ENCODE data around the gene RALY.
A peak's percentile ranks its signal among the peaks of the same experiment; 100 is the strongest.

RALY gene

DNA sequence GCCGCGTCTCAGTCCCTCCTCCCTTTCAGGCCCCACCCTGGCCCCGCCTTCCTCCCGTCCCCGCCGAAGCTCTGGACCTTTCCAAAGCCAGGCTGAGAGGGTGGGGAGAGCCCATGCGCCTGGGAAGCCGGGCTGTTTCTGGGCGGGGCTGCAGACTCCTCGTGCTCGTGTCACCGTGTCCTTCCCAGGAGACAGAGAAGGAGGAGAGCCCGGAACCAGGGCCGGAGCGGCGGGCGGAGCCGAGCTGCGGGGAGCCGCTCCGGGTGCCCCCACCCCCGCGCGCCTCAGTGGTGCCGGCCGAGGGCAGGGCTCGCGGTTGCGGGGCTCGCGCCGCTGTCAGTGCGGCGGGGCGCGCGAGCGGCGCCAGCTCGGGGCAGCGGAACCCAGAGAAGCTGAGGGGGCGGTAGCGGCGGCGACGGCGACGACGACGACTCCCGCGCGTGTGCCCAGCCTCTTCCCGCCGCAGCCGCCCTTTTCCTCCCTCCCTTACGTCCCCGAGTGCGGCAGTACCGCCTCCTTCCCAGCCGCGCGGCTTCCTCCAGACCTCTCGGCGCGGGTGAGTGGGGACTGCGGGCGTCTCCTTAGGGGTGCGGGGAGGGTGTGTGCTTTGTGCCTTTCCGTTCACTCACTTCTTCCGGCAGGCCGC lies at the start of gene RALY:
RALY (plus strand) TSS at position 336 of the 646 bp plus-strand sequence. CDS start 78,164 bp downstream, outside the sequence.
- peak; percentile 92 for DNase-seq

GRCh38 chr20:33944914-33945313 lies 48.8 kb upstream of the RALY start:
- DNase-seq, result no peak

GRCh38 chr20:33945391-33946081 lies 48.2 kb upstream of the RALY start:
- no peak for DNase-seq

DNA sequence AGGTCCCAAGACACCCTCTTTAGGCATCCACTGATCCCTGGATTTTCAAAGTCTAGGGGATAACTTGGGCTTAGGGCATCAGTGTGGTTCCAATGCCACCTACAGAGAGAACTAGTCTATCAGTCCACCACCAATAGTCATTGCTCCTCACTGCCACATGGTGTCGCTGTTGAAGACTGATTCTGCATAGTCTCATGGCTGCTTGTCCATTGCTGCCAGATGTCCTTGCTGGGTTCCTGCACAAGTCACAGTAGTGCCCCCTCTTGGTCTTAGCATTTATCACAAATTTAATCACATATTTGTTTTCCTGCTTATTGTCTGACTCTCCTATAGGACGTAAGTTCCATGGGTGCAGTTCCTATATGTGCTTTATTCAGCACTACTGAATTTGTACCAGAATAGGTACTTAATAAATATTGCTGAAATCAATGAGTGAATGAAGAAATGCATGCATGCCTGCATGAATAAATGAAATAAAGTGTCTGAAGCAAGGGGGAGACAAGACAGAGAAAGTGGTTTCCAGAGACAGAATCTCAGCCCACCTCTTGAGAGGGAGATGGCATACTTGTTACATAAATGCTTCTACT lies 45.9 kb upstream of the RALY start:
- DNase-seq, result no peak

DNA sequence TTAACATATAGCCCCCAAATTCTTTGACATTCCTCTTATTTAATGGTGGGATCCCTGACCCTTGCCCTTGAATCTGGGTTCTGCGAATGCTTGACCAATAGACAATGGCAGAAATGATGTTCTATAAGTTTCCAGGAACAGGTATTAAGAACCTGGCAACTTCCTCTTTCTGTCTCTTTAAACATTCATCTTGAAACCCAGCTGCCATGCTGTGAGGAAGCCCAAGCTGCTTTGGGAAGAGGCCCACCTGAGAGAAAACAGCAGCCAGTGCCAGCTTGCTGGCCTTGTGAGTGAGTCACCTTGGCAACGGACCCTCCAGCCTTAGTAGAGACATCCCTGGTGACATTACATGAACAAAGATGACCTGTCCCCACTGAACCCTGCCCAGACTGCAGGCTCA lies 45.2 kb upstream of the RALY start:
- DNase-seq, result no peak

DNA sequence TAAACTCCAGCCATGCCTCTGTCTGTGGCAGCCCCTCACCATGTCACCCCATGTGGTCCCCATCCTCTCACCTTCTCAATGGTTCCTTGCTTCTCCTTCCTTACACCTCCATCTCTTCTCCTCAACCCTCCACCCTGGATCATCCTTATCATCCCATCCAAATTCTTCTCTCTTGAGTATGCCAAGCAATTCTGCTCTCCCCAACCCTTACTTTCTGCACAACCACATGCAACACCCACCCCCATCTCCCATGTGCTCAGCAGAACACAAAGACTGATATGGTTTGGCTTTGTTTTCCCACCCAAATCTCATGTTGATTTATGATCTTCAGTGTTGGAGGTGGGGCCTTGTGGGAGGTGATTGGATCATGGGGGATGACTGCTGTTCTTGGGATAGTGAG lies 42.5 kb upstream of the RALY start:
- DNase-seq, result no peak

DNA sequence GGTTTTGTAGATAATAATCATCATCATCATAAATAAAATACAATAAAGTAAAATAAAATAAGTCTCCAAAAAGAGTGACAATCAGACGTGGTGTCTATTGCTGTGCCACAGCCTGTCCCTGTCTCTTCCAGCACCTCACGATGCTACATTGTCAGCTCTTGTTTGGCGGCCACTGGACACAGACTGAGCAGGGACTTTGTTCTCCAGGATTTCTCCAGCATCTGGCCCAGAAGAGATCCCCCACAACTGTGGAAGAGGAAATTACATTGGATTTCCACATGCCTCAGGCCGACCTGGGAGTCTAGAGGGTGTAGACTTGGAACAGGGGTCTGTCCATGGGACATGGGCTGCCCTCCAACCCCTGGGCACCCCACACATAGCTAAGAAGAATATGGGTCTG lies 39.2 kb upstream of the RALY start:
- DNase-seq, result no peak

DNA sequence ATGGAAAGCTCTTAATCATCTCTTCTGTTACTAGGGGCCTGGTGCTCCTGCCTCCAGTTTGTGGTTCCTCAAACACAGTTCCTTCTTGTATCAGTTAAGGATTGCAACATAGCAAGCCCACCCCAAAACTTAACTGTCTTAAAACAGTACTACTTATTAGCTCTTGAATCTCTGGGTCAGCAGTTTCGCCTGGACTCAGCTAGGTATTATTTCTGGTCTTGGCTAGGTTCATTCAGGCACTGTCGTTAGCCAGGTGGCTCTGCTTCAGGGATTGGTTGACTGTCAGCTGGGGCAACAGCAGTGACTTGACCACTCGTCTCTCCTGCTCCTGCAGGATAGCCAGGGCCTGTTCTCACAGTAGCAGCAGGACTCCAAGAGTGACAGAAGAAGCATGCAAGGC lies 30.0 kb upstream of the RALY start:
- no peak for DNase-seq

- DNase-seq, result no peak
Observed at GRCh38 chr20:33964441-33964840, 29.3 kb upstream of the RALY start.

DNA sequence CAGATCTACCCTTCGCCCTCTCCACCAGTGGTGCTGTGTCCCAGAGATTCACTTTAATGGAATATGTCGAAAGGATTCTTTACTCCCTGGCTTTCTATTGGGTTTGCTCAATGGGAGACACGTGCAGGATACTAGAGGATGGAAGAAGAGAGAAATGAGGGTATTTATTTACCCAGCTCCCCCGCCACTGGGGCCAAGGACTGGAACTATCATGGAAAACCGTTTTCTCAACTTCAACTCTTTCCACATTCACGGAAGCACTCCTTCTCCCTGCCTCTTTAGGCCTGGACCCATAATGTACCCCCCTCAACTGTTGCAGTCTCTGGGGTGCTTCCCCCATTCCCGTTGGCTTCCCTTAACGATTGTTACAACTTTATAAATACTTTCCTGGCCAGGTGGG lies 26.6 kb upstream of the RALY start:
- DNase-seq, result no peak

- DNase-seq, result no peak
Observed at GRCh38 chr20:33969563-33969962, 24.1 kb upstream of the RALY start.

DNA sequence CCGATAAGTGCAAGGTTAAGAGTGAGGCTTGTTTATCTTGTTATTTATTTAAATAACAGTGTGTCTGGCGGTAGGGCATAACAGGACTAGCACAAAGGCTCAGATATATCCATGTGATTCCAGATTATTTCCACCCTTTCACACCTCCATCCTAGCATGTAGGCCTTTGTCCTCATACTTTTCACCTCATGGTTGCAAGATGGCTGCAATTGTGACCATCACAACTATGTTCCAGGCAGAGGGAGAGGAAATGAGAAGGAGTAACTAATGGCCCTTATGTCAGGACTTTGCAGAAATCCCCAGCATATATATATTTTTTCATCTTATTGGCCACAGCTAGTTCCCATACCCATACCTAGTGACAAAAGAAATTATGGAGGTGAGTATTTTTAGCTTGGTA lies 23.5 kb upstream of the RALY start:
- DNase-seq, result no peak

- DNase-seq, result no peak
Observed at GRCh38 chr20:33971147-33971975, 22.4 kb upstream of the RALY start.

DNA sequence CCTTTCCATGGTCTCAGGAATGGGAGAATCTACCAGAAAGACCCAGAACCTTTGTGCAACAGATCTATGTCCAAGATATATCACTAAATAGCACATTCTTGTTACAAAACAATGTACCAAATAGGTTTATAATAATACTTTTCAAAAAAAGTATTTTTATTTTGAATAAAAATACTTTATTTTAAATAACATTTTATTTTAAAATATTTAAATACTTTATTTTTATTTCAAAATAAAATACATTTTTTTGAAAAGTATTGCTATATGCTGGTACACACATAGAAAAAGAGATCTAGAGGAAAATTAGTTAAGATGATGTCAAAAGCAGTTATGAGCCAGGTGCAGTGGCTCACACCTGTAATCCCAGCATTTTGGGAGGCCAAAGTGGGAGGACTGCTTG lies 16.8 kb upstream of the RALY start:
- DNase-seq, result no peak

- no peak for DNase-seq
Observed at GRCh38 chr20:33977535-33977934, 16.2 kb upstream of the RALY start.

GRCh38 chr20:33979094-33979493 lies 14.6 kb upstream of the RALY start:
- DNase-seq, result no peak

DNA sequence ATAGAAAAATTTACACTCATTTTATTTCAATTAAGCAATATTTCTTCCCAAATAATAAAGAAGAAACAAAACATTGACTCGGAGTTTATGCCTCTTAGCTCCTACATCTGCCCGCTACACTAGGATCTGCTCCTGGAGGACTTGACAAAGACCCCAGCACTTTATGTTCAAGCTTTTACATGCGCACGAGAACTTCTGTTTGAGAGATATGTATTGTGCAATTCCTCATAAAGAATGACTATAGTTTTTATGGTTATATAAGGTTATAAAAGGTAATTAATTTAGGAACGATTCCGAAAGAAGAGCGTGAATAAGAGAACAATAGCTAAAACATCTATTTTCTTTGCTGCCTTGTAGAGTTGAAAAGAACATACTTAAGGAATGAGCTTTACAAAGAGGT lies 12.4 kb upstream of the RALY start:
- no peak for DNase-seq

DNA sequence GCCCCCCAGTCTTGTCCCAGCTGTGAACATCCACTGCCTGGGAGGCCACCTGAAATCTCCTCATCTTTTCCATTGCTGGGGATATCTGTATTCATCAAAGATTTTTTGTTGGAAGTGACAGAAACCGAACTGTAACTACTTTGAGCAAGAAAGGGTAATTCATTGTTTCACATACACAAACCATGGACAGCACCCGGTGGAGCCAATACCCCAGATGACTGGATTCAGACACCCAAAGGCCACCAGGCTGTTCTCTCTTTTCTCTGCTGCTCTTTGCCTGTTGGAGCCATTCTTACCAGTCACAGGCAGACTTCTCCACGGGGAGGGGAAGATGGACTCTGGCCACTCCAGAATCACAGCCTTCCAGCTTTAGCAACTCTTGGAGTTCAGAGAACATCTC lies 11.7 kb upstream of the RALY start:
- DNase-seq, result no peak

DNA sequence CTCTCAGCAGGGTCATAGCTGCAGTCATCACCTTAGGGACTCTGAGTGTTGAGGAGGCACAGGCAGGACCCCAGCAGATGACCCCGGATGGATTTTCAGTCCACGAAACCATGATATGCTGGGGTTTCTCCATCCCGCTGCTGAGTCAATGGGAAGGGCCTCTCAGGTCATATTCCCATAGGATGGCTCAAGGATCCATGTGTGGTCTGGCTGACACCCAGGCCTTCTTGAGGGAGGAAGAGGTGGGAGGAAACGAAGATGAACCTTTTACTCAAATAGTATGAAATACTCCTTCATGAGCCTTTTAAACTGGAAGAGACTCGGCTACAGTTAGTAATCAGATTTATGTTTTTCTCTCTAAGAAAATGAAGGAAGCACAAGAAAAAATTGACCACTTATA lies 10.3 kb upstream of the RALY start:
- DNase-seq, result no peak

- no peak for DNase-seq
Observed at GRCh38 chr20:33984182-33984719, 9.5 kb upstream of the RALY start.

GRCh38 chr20:33985280-33985679 lies 8.4 kb upstream of the RALY start:
- DNase-seq, result no peak

GRCh38 chr20:33985830-33986229 lies 7.9 kb upstream of the RALY start:
- DNase-seq, result no peak

- no peak for DNase-seq
Observed at GRCh38 chr20:33986560-33987216, 7.0 kb upstream of the RALY start.

Data from activated CD4-positive, alpha-beta T cell treated with anti-CD3 and anti-CD28 coated beads for 1 hour (primary cell).